Iris pigment epithelial cell (primary cell): Measurements from ENCODE around the gene POLR3GL.
"Not testable (repeated sequence)": the region's sequence is repeated elsewhere in the genome, so short reads cannot be mapped to it uniquely, and the experiment has no call there.

Experiments used
- DNase-seq: peaks from one replicate; pipeline ENCODE4 v3.0.0-alpha.2; 2011; ENCODE audit warnings: low read depth

POLR3GL gene, protein sequence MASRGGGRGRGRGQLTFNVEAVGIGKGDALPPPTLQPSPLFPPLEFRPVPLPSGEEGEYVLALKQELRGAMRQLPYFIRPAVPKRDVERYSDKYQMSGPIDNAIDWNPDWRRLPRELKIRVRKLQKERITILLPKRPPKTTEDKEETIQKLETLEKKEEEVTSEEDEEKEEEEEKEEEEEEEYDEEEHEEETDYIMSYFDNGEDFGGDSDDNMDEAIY

DNA sequence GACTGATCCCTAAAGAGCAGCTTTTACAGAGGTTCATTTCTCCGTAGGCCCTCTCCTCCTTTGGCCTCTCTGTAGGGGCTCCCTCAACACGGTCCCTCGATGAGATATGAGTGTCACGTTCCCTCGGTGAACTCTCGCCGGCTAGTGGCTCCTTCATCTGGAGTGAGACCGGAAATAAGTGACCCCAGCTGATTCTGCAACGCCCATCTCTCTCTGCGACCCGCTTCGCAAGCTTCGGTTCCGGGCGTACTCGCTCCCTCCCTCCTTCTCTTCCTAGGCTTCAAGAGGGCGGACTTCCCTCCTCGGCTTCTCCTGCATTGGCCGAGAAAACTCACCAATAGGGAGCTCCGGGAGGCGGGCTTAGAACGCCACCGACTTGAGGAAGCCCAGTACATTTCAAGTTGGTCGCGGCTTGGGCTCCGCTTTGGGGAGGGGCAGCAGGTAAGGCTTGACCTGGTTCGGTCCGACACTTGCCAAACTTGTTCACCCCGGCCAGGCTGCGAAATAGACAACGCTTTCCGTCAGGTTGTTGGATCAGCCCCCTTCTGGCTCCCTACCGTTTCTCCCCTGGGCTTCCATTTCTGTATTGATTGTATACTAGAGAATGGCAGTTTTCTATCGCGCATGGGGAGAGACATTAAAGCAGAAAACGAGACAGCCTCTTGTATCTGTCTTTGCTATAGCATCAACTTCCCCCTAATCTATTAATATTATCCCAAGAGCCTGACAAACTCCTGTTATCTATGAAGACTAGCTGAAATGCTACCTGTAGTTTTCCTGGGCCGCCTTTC is at the start of gene POLR3GL, which contains the start of gene ANKRD34A:
POLR3GL (plus strand) TSS at position 363 of the 791 bp plus-strand sequence. CDS start 10,176 bp downstream, outside the sequence.
ANKRD34A (minus strand) TSS at position 248 of the 791 bp plus-strand sequence. CDS start 2,816 bp downstream, outside the sequence.
- DNase-seq = peak; percentile 95

- peak; percentile 39 for DNase-seq
Observed at GRCh38 chr1:145916745-145917144, 47.7 kb upstream of the POLR3GL start.

DNA sequence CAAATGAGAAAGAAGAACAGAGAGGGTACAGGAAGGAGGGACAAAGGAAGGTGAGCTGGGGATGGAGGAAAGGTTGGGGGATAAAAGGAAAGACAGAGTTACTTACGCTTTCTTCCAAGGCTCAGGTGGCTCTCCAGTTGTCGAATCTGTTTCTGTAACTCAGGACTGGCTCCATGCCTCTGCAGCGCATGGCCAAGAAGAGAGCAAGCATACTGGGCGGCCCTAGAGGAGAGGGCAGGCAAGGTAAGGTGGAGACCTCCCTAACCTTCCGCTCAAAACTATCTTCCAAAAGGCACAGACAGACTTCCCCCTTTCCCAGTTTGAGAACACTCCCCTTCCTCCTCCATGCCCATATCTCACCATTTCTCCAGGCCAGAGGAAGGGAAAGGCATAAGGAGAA is 46.9 kb upstream of the POLR3GL start:
- DNase-seq = no peak

DNA sequence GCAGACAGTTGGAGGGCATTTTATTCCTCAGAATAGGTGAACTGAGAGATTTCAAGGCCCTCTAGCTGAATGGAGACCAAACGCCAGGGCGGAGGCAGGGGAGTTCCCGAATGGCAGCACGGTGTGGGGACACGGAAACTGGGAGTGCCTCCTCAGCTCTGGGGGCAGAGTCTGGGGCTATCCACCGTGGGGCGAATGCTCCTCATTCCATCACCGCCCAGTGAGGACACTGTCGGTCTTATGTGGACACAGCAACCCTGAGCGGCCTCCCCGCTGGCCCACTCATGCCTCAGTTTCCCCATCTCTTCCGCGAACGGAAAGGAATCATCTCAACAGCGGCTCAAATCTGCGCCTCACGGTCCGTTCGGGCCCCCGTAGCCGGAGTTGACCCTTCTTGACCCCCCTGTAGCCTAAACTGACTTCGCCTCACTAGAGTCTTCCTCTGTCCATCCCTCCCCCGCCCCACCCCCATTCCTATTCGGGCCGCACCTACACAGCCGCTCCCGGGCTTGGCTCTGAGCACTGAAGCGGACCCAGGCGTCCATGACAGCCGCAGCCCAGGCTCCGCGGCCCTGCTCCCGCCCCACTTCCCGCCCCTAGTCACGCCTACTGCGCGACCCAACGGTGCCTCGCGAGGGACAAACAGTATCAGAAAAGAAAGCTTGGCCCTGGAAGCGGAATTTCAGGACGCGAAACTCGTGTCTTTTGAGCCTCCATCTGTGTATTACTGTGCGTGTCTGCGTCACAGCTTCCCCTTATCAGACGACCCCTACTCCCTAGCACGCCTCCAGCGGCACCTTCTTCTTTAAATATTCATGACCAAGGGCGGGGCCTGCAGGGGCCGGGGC is 46.1 kb upstream of the POLR3GL start, which contains the start of gene PEX11B:
PEX11B (minus strand) TSS at position 574 of the 848 bp plus-strand sequence; CDS start at position 545, 29 bp downstream.
- DNase-seq = peak; percentile 90

DNA sequence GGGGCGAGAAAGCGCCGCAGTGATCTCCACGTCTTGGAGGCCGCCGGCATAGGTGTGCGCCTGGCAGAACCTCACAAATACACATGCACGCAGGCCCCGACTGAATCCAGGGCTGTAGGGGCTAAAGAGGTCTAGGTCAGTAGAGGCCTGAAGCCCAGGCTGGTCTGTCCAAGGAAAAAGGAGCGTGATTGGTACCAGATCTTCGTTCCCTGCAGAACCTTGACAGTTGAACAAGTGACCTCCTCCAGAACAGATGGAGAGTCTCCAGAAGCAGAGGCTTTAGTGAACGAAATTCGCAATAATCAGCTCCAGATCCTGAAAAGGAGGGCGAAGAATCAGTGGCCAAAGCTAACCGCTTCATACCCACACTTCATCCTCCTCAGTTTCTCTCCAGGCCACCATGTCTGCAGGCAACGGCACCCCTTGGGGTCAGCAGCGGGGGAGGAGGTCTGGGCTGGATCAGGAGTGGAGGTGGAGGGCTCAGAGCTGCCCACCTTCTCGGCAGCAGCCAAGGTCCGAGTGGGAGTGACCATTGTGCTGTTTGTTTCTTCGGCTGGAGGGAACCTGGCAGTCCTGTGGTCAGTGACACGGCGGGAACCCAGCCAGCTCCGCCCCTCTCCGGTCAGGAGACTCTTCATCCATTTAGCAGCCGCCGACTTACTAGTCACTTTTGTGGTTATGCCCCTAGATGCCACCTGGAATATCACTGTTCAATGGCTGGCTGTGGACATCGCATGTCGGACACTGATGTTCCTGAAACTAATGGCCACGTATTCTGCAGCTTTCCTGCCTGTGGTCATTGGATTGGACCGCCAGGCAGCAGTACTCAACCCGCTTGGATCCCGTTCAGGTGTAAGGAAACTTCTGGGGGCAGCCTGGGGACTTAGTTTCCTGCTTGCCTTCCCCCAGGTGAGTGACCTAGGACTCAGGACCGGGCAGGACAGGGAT is 45.2 kb upstream of the POLR3GL start:
- DNase-seq = peak; percentile 57

- not testable (repeated sequence) for DNase-seq
Observed at GRCh38 chr1:145920297-145920696, 44.2 kb upstream of the POLR3GL start.

GRCh38 chr1:145922266-145922665 is 42.2 kb upstream of the POLR3GL start:
- peak; percentile 40 for DNase-seq

- DNase-seq = no peak
Observed at GRCh38 chr1:145926686-145927062, 37.8 kb upstream of the POLR3GL start.

DNA sequence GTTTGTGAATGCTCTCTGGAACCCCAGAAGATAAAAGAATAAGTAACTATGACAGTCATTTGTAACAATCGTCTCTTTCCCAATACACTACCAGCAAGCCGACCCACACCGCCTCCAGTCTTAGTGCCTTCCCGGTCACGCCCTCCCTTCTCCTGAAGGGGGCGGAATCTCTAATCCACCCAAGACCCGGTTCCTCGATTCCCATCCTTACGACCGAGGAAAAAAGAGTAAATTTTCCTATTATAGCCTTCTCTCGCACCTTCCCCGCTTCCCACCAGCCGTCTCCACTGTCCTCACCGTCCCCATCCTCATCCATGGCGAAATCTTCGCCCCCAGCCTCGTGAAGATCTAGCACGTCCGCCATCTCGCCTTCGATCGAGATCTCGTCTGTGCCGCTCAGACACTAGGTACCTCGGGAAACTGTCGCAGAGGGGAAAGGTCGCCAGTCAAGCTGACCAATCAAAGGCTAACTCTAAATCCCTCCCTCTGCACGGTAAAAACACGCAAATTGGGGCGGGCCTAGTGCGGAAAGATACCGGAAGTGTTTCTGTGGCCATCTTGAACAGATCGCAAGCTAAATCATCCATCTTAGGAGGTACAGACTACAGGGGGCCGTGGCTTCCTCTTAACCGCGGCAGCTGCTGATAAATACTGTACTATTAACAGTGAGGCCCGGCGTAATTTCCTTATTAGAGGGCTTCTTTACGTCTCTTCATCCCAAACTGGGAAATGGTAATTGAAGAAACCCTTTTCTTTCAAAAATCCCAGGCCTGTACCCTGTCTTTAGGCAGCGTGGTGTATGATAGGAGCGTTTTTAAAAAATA is 37.2 kb upstream of the POLR3GL start, which contains the start of gene RBM8A:
RBM8A (minus strand) TSS at position 422 of the 824 bp plus-strand sequence; CDS start at position 364, 58 bp downstream.
- DNase-seq = peak; percentile 99

- no peak for DNase-seq
Observed at GRCh38 chr1:145927916-145928643, 36.4 kb upstream of the POLR3GL start.

GRCh38 chr1:145932522-145933009 is 31.9 kb upstream of the POLR3GL start:
- DNase-seq = not testable (repeated sequence)

DNA sequence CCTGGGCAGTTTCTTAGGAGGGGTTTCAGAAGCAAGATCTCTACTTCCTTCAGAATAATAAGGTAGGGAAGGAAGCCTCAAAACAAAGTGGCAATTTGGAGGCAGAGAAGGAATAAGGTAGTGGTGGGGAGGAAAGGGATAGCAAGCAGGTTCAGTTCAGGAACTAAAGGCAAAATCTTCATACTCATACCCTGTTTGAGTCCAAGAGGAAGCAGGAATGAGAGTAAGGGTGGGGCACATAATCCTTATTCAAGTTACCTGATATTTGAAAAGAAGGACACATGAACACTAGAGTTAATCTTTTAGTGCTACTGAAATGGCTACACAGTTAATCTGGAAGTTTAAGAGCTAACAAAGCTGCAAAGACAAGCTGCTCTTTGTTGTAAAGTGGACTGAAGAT is 28.8 kb upstream of the POLR3GL start:
- no peak for DNase-seq

GRCh38 chr1:145936247-145936646 is 28.2 kb upstream of the POLR3GL start:
- no peak for DNase-seq

DNA sequence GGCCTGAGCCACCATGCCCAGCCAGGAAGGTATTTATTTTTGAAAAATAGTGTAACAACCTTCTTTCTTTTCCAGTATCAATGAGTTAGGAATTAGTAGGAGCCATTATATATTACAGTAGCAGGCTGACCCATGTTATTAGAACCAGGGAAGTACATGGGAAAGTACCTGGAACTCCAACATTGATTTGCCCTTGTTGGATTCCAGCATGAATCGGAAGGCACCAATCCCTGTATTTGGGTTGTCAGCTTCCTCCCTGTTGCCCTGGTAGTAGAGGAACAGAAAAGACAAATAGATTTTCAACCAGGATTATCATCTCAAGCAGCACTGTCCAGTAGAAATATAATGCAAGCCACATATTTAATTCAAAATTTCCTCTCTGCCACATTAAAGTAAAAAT is 27.1 kb upstream of the POLR3GL start:
- no peak for DNase-seq

GRCh38 chr1:145942405-145942804 is 22.1 kb upstream of the POLR3GL start:
- no peak for DNase-seq

GRCh38 chr1:145942871-145943270 is 21.6 kb upstream of the POLR3GL start:
- no peak for DNase-seq

DNA sequence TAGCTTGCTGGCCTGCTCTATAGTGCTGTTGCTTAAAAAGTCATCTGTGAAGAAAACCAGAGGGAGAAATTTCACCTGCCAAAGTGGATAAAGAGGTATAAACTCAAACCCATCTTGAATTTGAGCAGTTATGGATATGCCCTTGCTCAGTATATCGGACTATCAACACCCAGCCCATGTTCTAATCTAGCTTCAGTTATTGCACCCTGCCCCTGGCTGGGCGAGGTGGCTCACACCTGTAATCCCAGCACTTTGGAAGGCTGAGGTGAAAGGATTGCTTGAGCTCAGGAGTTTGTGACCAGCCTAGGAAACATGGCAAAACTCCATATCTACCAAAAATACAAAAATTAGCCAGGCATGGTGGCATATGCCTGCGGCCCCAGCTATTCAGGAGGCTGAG is 20.0 kb upstream of the POLR3GL start:
- no peak for DNase-seq

- DNase-seq = no peak
Observed at GRCh38 chr1:145946477-145946986, 18.0 kb upstream of the POLR3GL start.

DNA sequence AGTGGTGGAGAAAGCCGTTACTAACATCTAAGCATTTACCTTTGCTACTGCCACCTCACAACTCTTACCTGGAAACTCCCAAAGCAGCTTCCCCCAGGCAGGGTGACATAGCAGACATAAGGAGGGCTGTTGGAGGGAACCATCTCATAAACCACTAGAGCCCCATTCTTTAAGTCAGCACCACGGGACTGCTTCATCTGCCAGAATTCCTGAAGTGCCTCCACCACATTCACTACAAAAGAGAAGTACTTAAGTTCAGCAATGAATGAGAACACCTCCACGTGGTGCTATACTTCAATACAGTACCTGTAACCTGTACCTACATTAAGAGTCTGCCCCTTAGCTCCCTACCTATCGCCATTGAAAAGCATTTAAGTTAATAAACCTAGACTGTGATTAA is 16.9 kb upstream of the POLR3GL start:
- no peak for DNase-seq
